Activated CD8-positive, alpha-beta memory T cell treated with anti-CD3 and anti-CD28 coated beads for 36 hours (primary cell): ENCODE measurements around the gene RUNX2. TPM values are rescaled to one million over a fixed set of nuclear protein-coding genes. Genes with fewer than 3 reads are reported as not detected.

Source experiments
- CTCF ChIA-PET: fragments of 350-600 bp; sonication (Branson Sonifier 250); formaldehyde crosslinking; loops from one replicate; lab custom pipeline; 2021; ENCODE audit warnings: antibody characterized with exemption; lab: Charles Lee
- POLR2A ChIA-PET: fragments of 350-600 bp; sonication (Branson Sonifier 250); formaldehyde crosslinking; loops from one replicate; lab custom pipeline; 2021; ENCODE audit warnings: antibody characterized with exemption; lab: Charles Lee
- total RNA-seq, 2 experiments: library from RNA; stranded (reverse); gene quantifications; one replicate each; pipeline ENCODE4 v1.2.3, GENCODE V29; 2021

Gene RUNX2
- total RNA-seq, 2 experiments from 2014 or later: 22.2 to 23.6 TPM

DNA sequence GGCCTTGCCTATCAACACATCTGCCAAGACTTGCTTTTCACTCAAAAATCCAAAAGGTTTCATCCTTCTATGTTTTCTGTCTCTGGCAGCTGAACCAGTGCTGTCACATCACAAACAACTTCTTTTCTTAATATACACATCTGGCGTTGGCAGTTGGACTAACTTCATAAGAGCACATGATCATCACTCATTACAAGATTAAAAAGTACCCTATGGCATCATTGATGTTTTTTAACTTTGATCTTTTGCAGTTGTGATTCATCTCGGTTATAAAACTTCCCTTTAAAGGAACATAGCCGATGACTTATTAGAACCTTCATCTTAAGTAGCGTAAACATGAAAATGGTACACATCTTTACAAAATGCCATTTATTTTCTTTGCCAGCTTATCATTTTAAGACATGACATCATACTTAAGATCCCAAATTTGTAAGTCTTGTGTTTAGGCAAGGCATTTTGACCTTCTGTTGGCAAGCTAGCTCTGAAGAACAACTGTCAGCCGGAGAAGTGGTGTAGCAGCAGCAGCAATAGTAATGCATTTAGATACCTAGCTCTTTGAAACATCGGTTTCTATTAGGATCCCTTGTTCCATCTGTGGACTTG is 113.8 kb downstream of the RUNX2 start:
- ChIA-PET POLR2A (interaction anchor here (0.8 kb wide), 1 partner anchor 45 kb away, joined by 5 read pairs; no protein-coding TSS in a partner anchor), CTCF (interaction anchor here (1.2 kb wide), 1 partner anchor 11 kb away, joined by 3 read pairs; no protein-coding TSS in a partner anchor)

- CTCF ChIA-PET: interaction anchor here (0.7 kb wide), 1 partner anchor 415 kb away, joined by 5 read pairs; no protein-coding TSS in a partner anchor
- POLR2A ChIA-PET: no interaction called here
Measured at GRCh38 chr6:45442716-45443115, 114.6 kb downstream of the RUNX2 start.

DNA sequence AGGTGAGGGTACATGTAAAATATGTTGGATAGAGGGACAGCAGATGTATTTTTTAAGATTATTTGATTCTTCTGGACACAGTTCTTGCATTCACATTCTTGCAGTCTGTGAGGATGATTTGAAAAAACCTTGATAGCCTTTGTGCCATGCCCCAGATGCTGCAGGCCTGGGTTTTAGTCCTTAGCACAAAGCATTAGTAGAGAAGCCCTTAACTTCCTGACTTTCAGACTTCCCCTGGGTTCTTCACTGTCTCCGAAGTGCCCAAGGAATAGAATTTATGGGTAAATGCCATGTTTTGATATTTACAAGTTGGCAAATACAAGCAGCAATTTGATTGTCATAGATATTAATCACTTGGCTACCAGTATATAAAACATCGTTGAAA is 117.2 kb downstream of the RUNX2 start:
- POLR2A ChIA-PET: interaction anchor here (0.6 kb wide), 1 partner anchor 264 kb away, joined by 5 read pairs; no protein-coding TSS in a partner anchor

GRCh38 chr6:45445749-45446549 is 117.8 kb downstream of the RUNX2 start:
- ChIA-PET POLR2A (interaction anchor here (0.6 kb wide), 1 partner anchor 263 kb away, joined by 5 read pairs; no protein-coding TSS in a partner anchor), CTCF (no interaction called here)

More for the DNA sequence above, 117.2 kb downstream of the RUNX2 start:
- CTCF ChIA-PET: no interaction called here

DNA sequence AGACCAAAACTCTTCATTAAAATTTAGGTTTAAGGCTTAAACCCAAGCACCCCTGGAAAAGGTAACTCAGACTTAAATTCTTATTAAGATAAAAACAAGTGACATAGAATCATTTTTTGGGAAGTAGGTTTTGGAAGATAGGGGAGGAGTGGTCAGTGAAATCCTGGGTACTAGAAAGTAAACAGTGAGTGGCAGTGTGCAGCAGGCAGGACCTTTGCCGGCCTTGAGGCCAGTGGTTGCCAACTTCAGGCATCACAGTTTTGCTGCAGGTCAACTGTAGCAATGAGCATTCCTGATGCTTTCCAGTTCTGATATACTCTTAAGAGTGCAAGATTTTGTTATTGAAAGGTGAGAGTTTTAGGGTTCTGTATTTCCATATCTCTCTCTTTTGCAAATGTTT is 118.9 kb downstream of the RUNX2 start:
- ChIA-PET POLR2A (no interaction called here), CTCF (no interaction called here)

DNA sequence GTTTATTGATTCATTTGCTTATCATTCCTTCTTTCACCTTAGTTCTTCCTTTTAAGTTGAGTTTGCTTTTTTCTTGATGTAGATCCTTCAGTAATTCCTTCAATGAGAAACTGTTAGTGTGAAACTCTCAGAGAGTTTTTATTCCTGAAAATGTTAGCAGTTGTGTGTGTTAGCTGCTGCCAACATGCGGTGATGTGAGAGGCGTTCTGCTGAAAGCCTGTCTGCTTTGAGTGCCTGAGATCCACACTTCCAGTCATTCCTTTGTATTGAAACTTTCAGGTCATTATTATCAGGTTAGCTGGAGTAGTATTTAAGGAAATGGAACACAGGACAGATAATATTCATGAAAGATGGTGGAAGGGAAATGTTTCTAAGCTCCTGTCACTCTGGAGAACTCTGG is 119.6 kb downstream of the RUNX2 start:
- ChIA-PET CTCF (interaction anchor here (1.2 kb wide), 1 partner anchor 260 kb away, joined by 4 read pairs; no protein-coding TSS in a partner anchor), POLR2A (no interaction called here)

DNA sequence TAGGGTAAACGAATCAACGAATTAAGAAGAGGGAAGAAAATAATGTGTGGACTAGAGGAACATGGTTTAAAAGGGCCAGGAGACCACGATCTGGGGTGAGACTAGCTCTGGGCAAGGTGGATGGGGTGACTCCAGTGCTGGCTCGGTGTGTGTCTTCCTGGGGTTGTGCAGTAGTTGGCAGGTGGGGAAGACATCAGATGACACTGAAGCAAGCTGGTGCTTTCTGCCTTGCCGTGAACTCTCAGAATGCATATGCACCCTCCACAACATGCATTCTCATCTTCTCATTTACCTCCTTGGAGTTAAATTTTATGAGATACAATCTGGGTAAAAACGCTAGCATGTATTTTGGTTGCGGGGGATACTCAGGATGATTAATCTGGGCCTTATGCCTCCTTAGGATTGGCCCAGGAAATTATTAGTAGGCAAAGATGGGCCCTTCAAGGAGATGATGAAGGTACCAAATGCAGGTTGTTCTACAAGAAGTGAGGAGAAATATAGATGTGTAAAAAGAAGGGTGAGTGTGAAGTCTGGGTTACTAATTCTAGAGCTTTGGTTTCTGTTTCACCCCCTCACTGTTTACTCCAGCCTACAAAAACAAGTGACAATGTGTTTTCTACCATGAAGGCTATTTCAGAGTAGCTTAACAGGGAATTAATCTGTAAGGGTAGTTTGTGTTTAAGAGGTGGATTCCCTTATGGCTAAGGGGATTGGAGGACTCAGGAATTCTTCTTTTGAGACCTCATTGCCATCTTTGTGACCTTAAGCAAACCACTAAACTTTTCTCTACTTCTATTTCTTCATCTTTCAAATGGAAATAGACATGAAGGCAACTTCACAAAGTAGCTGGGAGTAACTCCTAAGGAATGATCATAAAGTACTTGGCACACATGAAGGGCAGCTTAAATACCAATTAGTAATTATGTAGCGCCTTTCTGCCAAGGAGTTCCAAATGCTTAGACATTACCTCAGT is 120.6 kb downstream of the RUNX2 start:
- ChIA-PET CTCF (interaction anchor here (0.6 to 1.2 kb wide), 3 partner anchors 9 to 259 kb away, joined by 3 to 4 read pairs (median 4); no protein-coding TSS in a partner anchor), POLR2A (interaction anchor here (0.9 kb wide), 1 partner anchor 71 kb away, joined by 3 read pairs; the partner anchor contains the start of gene SUPT3H)

- CTCF ChIA-PET: no interaction called here
- POLR2A ChIA-PET: no interaction called here
Measured at GRCh38 chr6:45450132-45450531, 122.0 kb downstream of the RUNX2 start.

DNA sequence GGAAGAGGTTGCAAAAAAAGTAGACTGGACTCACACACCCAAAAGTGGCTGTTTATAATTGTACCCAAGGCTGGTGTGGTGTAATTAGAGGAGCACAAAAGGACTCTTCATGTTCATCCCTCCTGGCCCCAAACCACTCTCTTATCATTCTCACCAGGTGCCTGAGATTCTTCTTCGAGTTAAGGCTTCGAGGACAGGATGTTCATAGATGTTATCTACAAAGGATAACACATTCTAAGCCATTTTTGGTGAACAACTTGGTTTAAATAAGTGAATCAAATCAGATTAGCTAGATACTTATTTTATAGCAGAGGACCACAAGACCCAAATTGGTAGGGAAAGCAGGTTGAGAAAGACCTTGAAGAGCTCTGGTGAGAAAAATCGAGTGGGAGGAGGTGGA is 122.7 kb downstream of the RUNX2 start:
- POLR2A ChIA-PET: no interaction called here

DNA sequence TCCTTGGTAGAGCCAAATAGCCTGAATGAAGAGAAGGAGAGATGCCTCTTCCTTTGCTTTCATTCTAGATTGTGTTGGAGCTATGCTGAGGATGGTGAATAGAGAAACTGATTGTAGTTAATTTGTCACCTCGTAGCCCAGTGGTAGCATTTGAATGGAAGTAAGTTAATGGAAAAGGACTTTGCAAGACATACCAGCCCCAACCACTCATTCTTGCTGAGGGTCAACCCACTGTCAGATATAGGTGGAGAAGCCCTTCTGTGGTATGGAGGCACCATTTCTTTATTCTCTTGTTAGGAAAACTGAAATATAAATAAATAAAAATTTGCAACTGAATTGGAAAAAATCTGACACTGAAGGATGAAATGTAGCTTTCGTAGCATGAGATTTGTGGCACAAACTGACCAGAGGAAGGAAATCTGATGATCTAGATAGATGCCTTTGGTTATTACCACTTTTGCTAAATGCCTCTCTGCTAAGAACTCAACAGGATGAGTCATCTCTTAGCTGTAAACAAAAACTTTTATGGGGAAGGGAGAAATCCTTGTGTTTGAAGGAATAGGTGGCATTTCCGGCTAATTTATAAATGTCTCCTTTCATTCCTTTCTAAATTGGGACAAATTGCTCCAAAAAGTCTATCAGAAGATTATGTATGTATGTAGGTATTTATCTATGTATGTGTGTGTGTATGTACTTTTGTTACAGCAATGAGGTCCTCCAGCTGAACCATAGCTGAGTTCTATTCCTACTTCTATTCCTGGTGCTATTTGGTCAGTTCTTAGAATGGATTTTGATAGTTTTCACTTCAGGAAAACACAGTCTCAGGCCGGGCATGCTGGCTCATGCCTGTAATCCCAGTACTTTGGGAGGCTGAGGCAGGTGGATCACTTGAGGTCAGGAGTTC is 126.1 kb downstream of the RUNX2 start:
- POLR2A ChIA-PET: no interaction called here
- CTCF ChIA-PET: no interaction called here

More for the DNA sequence above, 122.7 kb downstream of the RUNX2 start:
- CTCF ChIA-PET: no interaction called here

DNA sequence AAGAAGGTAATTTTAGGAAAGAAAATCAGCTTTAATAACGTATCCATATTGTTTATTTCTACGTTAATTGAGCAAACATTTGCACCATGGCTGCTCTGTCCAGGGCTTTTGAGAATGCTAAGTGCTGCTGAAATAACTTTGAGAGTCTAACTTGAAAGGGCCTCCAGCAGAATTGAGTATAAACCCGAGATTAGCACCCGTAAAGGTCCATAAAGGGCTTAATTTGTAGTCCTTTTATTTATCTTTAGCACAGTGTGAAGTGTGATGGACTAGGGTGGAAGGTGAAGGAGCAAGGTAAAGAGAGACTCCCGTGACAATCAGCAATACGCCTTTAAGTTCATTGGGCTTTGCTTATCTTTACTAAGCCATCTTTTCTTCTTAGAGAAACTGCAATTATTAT is 127.3 kb downstream of the RUNX2 start:
- POLR2A ChIA-PET: no interaction called here

DNA sequence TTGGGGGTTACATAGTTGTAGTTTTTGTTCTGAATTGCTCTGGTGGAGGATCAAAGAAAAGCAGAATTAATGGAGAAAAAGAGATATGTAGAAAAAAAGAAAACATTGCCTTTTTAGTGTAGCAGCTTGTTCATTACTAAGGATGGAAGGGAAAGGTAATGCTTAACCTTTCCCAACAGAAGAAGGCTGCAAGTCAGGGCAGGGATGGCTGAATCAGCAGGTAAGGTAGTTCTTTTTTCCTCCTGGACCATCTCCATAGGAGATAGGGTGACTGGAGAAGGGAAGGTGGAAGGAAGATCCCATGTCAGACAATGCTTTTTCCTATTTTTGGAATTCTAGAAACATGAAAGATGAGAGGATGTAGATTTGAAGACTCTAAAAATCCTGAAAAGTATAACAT is 129.0 kb downstream of the RUNX2 start:
- ChIA-PET CTCF (interaction anchor here (1.1 kb wide), 1 partner anchor 8 kb away, joined by 4 read pairs; no protein-coding TSS in a partner anchor), POLR2A (no interaction called here)

More for the DNA sequence above, 127.3 kb downstream of the RUNX2 start:
- CTCF ChIA-PET: no interaction called here

DNA sequence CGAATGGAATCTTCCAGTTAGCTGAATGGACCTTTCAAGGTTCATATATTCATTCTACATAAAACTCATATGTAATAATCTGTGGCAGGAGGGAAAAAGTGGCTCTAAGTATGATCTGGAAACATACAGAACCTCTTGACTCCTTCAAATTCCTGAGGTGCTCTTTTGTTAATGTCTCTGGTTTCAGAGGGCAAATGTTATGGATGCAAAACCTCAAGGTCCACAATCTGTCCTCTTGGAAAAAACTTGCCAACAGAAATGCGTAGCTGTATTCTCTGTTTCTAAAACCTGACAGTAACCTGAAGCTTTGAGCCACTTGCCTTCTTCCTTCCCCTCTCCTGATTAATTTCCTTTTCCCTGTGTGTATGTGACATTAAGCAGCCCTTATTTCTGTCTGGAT is 130.5 kb downstream of the RUNX2 start:
- ChIA-PET POLR2A (no interaction called here), CTCF (no interaction called here)

- POLR2A ChIA-PET: no interaction called here
- CTCF ChIA-PET: no interaction called here
Measured at GRCh38 chr6:45460166-45460565, 132.0 kb downstream of the RUNX2 start.

- ChIA-PET CTCF (interaction anchor here (0.8 kb wide), 1 partner anchor 334 kb away, joined by 3 read pairs; no protein-coding TSS in a partner anchor), POLR2A (no interaction called here)
Measured at GRCh38 chr6:45461486-45461885, 133.4 kb downstream of the RUNX2 start.

GRCh38 chr6:45462190-45463134 is 134.3 kb downstream of the RUNX2 start:
- ChIA-PET CTCF (no interaction called here), POLR2A (no interaction called here)

- ChIA-PET CTCF (no interaction called here), POLR2A (no interaction called here)
Measured at GRCh38 chr6:45464685-45465084, 136.6 kb downstream of the RUNX2 start.
